ENCODE results near the gene TALDO1. TPM values are rescaled to one million over a fixed set of nuclear protein-coding genes. Genes with fewer than 3 reads are reported as not detected.

Gene TALDO1
- total RNA-seq, 1 experiment from 2014 or later: 137 TPM

DNA sequence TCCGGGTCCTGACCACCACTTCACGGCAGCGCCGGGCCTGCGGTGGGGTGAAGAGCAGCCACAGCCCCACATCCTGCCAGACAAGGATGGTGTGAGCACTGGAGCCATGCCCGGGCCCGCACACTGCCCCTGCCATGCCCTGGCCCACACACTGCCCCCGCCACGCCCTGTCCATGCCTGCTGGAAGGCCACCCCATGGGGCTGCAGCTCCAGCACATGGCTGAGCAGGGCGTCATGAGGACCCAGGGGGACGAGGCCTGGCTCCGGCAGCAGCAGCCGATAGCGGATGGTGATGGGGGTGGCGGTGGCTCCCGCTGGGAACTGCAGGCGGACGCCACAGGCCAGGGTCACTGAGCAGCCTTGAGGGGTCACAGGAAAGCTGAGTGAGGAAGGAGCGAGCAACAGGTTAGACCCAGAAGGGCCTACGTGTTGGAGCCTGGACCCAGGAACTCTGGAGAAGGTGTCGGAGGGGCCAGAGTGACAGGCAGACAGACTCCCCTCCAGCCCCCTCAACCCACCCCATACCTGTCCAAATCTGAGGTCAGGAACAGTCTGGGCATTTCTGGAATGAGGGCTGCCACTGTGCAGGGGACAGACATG lies 54.9 kb downstream of the TALDO1 start:
- CTCF ChIA-PET: interaction anchor here (1.1 kb wide), 1 partner anchor 283 kb away, joined by 3 read pairs; no protein-coding TSS in a partner anchor

DNA sequence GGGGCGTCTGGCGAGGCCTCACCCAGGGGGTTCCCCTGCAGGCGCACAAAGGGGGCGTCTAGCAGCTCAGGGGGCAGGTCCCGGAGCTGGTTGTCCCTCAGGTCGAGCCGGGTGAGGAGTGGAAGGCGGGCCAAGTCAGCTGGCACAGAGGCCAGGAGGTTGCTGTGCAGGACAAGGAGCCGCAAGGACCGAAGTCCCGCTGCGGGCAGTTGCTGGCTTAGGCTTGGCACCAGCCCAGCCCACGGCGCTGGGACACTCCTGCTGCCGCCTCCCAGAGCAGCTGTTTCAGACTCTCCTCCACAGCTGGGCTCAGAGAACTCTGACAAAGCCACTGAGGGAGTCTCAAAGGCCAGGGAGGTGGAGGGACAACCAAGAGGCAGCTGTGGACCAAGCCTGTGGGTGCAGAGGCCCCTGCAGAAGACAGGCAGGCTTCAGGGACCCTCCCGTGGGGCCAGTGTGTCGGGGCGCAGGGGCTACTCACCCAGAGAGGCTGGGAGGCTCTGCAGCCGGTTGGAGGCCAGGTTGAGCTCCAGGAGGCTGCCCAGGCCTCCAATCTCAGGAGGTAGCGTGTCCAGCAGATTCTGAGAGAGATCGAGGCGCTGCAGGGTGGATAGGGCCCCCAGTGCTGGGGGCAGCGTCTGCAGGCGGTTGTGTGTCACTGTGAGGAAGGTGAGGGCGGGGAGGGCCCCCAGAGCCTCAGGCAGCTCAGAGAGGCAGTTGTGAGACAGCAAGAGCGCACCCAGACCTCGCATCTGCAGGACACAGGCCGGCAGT lies 55.6 kb downstream of the TALDO1 start:
- no peaks in the 10 kb centered on the region for H3K9me3 Mint-ChIP-seq (ENCODE audit: unreplicated experiment)
- peaks cover 26% of the 10 kb centered on the region for H3K36me3 Mint-ChIP-seq (ENCODE audit: insufficient read depth, unreplicated experiment)
- CTCF ChIA-PET: interaction anchor here (0.6 to 1.2 kb wide), 2 partner anchors 77 to 765 kb away, joined by 3 to 4 read pairs; no protein-coding TSS in a partner anchor
- POLR2A ChIA-PET: interaction anchor here (0.6 to 8.3 kb wide), 4 partner anchors 8 to 227 kb away, joined by 3 to 149 read pairs (median 4); partner anchors contain the start of genes PHRF1 and PNPLA2
- H3K4me1 Mint-ChIP-seq (ENCODE audit: insufficient read depth, unreplicated experiment): peaks cover 3% of the 10 kb centered on the region
- TF ChIP-seq, protein P1, sequence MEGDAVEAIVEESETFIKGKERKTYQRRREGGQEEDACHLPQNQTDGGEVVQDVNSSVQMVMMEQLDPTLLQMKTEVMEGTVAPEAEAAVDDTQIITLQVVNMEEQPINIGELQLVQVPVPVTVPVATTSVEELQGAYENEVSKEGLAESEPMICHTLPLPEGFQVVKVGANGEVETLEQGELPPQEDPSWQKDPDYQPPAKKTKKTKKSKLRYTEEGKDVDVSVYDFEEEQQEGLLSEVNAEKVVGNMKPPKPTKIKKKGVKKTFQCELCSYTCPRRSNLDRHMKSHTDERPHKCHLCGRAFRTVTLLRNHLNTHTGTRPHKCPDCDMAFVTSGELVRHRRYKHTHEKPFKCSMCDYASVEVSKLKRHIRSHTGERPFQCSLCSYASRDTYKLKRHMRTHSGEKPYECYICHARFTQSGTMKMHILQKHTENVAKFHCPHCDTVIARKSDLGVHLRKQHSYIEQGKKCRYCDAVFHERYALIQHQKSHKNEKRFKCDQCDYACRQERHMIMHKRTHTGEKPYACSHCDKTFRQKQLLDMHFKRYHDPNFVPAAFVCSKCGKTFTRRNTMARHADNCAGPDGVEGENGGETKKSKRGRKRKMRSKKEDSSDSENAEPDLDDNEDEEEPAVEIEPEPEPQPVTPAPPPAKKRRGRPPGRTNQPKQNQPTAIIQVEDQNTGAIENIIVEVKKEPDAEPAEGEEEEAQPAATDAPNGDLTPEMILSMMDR (IDR thresholded peaks at IDR 0.05; ENCODE audit: unreplicated experiment): no peak
- BruUV-seq (replicated peaks): no TSS peak
- no peak overlapping the region for H3K27ac Mint-ChIP-seq (ENCODE audit: low read depth, unreplicated experiment)
- no peaks in the 10 kb centered on the region for H3K27me3 Mint-ChIP-seq (ENCODE audit: insufficient read depth, unreplicated experiment)
- intact Hi-C loops (cut with micrococcal nuclease): no loop called here
- no peak for DNase-seq (ENCODE audit: unreplicated experiment)
- peak overlapping the region; percentile 40 for H3K4me3 Mint-ChIP-seq (ENCODE audit: unreplicated experiment)

More for the DNA sequence above, 54.9 kb downstream of the TALDO1 start:
- Mint-ChIP-seq H3K36me3 (ENCODE audit: insufficient read depth, unreplicated experiment) (peaks cover 27% of the 10 kb centered on the region), H3K4me1 (ENCODE audit: insufficient read depth, unreplicated experiment) (no peaks in the 10 kb centered on the region), H3K4me3 (ENCODE audit: unreplicated experiment) (no peak overlapping the region), H3K27ac (ENCODE audit: low read depth, unreplicated experiment) (no peak overlapping the region), H3K9me3 (ENCODE audit: unreplicated experiment) (no peaks in the 10 kb centered on the region), H3K27me3 (ENCODE audit: insufficient read depth, unreplicated experiment) (no peaks in the 10 kb centered on the region)
- TF ChIP-seq, protein P1 (IDR thresholded peaks at IDR 0.05; ENCODE audit: unreplicated experiment): no peak
- BruUV-seq (replicated peaks): no TSS peak
- no peak for DNase-seq (ENCODE audit: unreplicated experiment)
- POLR2A ChIA-PET: interaction anchor here (1.2 to 8.3 kb wide), 2 partner anchors 9 to 17 kb away, joined by 4 to 149 read pairs; partner anchors contain the start of gene PNPLA2
- intact Hi-C loops (cut with micrococcal nuclease): no loop called here

DNA sequence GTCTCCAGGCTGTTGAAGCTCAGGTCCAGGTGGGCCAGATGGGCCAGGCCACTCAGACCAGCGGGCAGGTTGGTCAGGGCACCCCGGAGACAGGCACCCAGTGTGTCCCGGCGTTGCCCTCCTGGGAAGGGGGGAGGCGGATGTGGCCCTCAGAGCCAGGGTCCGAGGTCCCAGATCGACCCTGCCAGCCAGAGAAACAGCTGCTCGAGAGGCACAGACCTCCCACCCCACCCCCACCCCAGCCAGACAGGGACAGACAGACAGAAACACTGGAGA lies 56.1 kb downstream of the TALDO1 start:
- Mint-ChIP-seq H3K27ac (ENCODE audit: low read depth, unreplicated experiment) (no peak overlapping the region), H3K36me3 (ENCODE audit: insufficient read depth, unreplicated experiment) (peaks cover 26% of the 10 kb centered on the region), H3K27me3 (ENCODE audit: insufficient read depth, unreplicated experiment) (no peaks in the 10 kb centered on the region), H3K4me1 (ENCODE audit: insufficient read depth, unreplicated experiment) (peaks cover 6% of the 10 kb centered on the region), H3K9me3 (ENCODE audit: unreplicated experiment) (no peaks in the 10 kb centered on the region), H3K4me3 (ENCODE audit: unreplicated experiment) (peak overlapping the region; percentile 75)
- intact Hi-C loops (cut with micrococcal nuclease): no loop called here
- no peak for DNase-seq (ENCODE audit: unreplicated experiment)
- POLR2A ChIA-PET: interaction anchor here (0.6 to 8.3 kb wide), 9 partner anchors 8 to 228 kb away, joined by 3 to 149 read pairs (median 6); partner anchors contain the start of genes PHRF1 and PNPLA2
- CTCF ChIA-PET: interaction anchor here (0.6 to 1.2 kb wide), 2 partner anchors 78 to 765 kb away, joined by 3 to 4 read pairs; no protein-coding TSS in a partner anchor
- TF ChIP-seq, protein P1 (IDR thresholded peaks at IDR 0.05; ENCODE audit: unreplicated experiment): no peak
- BruUV-seq (replicated peaks): no TSS peak

All from MCF 10A (cell line).